ENCODE data around the gene ANKRD18B.
"Not testable (repeated sequence)": the region's sequence is repeated elsewhere in the genome, so short reads cannot be mapped to it uniquely, and the experiment has no call there.

Gene ANKRD18B

GRCh38 chr9:33512535-33512934, 11.5 kb upstream of the ANKRD18B start:
- H3K9me3 ChIP-seq (ENCODE audit: control insufficient read depth, low read length); H3K9ac ChIP-seq (ENCODE audit: low read length); H3K27me3 ChIP-seq (ENCODE audit: control insufficient read depth, insufficient read depth, low read length); H3K36me3 ChIP-seq (ENCODE audit: control insufficient read depth, insufficient read depth, low read length); H3K4me1 ChIP-seq (ENCODE audit: control insufficient read depth, insufficient read depth, low read length); H3K4me3 ChIP-seq (ENCODE audit: low read length): not testable (repeated sequence)

GRCh38 chr9:33515342-33515995, 8.6 kb upstream of the ANKRD18B start:
- not testable (repeated sequence) for H3K4me1 ChIP-seq (ENCODE audit: control insufficient read depth, insufficient read depth, low read length); H3K27me3 ChIP-seq (ENCODE audit: control insufficient read depth, insufficient read depth, low read length); H3K4me3 ChIP-seq (ENCODE audit: low read length); H3K9me3 ChIP-seq (ENCODE audit: control insufficient read depth, low read length); H3K36me3 ChIP-seq (ENCODE audit: control insufficient read depth, insufficient read depth, low read length); H3K9ac ChIP-seq (ENCODE audit: low read length)

- H3K4me1 ChIP-seq (ENCODE audit: control insufficient read depth, insufficient read depth, low read length); H3K9me3 ChIP-seq (ENCODE audit: control insufficient read depth, low read length); H3K9ac ChIP-seq (ENCODE audit: low read length); H3K27me3 ChIP-seq (ENCODE audit: control insufficient read depth, insufficient read depth, low read length); H3K36me3 ChIP-seq (ENCODE audit: control insufficient read depth, insufficient read depth, low read length); H3K4me3 ChIP-seq (ENCODE audit: low read length): not testable (repeated sequence)
Observed at GRCh38 chr9:33516397-33516796, 7.7 kb upstream of the ANKRD18B start.

- no peaks in the 10 kb centered on the region for H3K36me3 ChIP-seq (ENCODE audit: control insufficient read depth, insufficient read depth, low read length)
- no peak overlapping the region for H3K4me3 ChIP-seq (ENCODE audit: low read length)
- H3K27me3 ChIP-seq (ENCODE audit: control insufficient read depth, insufficient read depth, low read length), result no peaks in the 10 kb centered on the region
- no peaks in the 10 kb centered on the region for H3K9me3 ChIP-seq (ENCODE audit: control insufficient read depth, low read length)
- H3K4me1 ChIP-seq (ENCODE audit: control insufficient read depth, insufficient read depth, low read length), result no peaks in the 10 kb centered on the region
- H3K9ac ChIP-seq (ENCODE audit: low read length), result no peak overlapping the region
Observed at GRCh38 chr9:33517373-33517772, 6.7 kb upstream of the ANKRD18B start.

GRCh38 chr9:33517934-33518577, 6.0 kb upstream of the ANKRD18B start:
- H3K4me3 ChIP-seq (ENCODE audit: low read length); H3K4me1 ChIP-seq (ENCODE audit: control insufficient read depth, insufficient read depth, low read length); H3K36me3 ChIP-seq (ENCODE audit: control insufficient read depth, insufficient read depth, low read length); H3K27me3 ChIP-seq (ENCODE audit: control insufficient read depth, insufficient read depth, low read length); H3K9me3 ChIP-seq (ENCODE audit: control insufficient read depth, low read length); H3K9ac ChIP-seq (ENCODE audit: low read length): not testable (repeated sequence)

GRCh38 chr9:33521861-33522260, 2.2 kb upstream of the ANKRD18B start:
- peaks cover 21% of the 10 kb centered on the region for H3K27me3 ChIP-seq (ENCODE audit: control insufficient read depth, insufficient read depth, low read length)
- H3K9me3 ChIP-seq (ENCODE audit: control insufficient read depth, low read length); H3K9ac ChIP-seq (ENCODE audit: low read length); H3K4me3 ChIP-seq (ENCODE audit: low read length); H3K4me1 ChIP-seq (ENCODE audit: control insufficient read depth, insufficient read depth, low read length); H3K36me3 ChIP-seq (ENCODE audit: control insufficient read depth, insufficient read depth, low read length): not testable (repeated sequence)

GRCh38 chr9:33524306-33524947, 376 bp downstream of the ANKRD18B start:
- no peak overlapping the region for H3K9ac ChIP-seq (ENCODE audit: low read length)
- peaks cover 23% of the 10 kb centered on the region for H3K27me3 ChIP-seq (ENCODE audit: control insufficient read depth, insufficient read depth, low read length)

GRCh38 chr9:33528069-33528468, 4.0 kb downstream of the ANKRD18B start:
- H3K27me3 ChIP-seq (ENCODE audit: control insufficient read depth, insufficient read depth, low read length), result peaks cover 23% of the 10 kb centered on the region
- not testable (repeated sequence) for H3K9ac ChIP-seq (ENCODE audit: low read length); H3K4me1 ChIP-seq (ENCODE audit: control insufficient read depth, insufficient read depth, low read length); H3K36me3 ChIP-seq (ENCODE audit: control insufficient read depth, insufficient read depth, low read length); H3K9me3 ChIP-seq (ENCODE audit: control insufficient read depth, low read length); H3K4me3 ChIP-seq (ENCODE audit: low read length)

More at GRCh38 chr9:33524306-33524947, 376 bp downstream of the ANKRD18B start:
- Histone ChIP-seq H3K9me3 (ENCODE audit: control insufficient read depth, low read length) (no peaks in the 10 kb centered on the region), H3K36me3 (ENCODE audit: control insufficient read depth, insufficient read depth, low read length) (no peaks in the 10 kb centered on the region), H3K4me3 (ENCODE audit: low read length) (no peak overlapping the region), H3K4me1 (ENCODE audit: control insufficient read depth, insufficient read depth, low read length) (no peaks in the 10 kb centered on the region)

- not testable (repeated sequence) for H3K9me3 ChIP-seq (ENCODE audit: control insufficient read depth, low read length); H3K36me3 ChIP-seq (ENCODE audit: control insufficient read depth, insufficient read depth, low read length); H3K27me3 ChIP-seq (ENCODE audit: control insufficient read depth, insufficient read depth, low read length); H3K9ac ChIP-seq (ENCODE audit: low read length); H3K4me3 ChIP-seq (ENCODE audit: low read length); H3K4me1 ChIP-seq (ENCODE audit: control insufficient read depth, insufficient read depth, low read length)
Observed at GRCh38 chr9:33533958-33534357, 9.9 kb downstream of the ANKRD18B start.

- Histone ChIP-seq H3K4me1 (ENCODE audit: control insufficient read depth, insufficient read depth, low read length) (no peaks in the 10 kb centered on the region), H3K36me3 (ENCODE audit: control insufficient read depth, insufficient read depth, low read length) (no peaks in the 10 kb centered on the region), H3K4me3 (ENCODE audit: low read length) (no peak overlapping the region), H3K27me3 (ENCODE audit: control insufficient read depth, insufficient read depth, low read length) (no peaks in the 10 kb centered on the region), H3K9ac (ENCODE audit: low read length) (no peak overlapping the region), H3K9me3 (ENCODE audit: control insufficient read depth, low read length) (no peaks in the 10 kb centered on the region)
Observed at GRCh38 chr9:33535541-33535940, 11.5 kb downstream of the ANKRD18B start.

GRCh38 chr9:33543463-33543862, 19.4 kb downstream of the ANKRD18B start:
- not testable (repeated sequence) for H3K9me3 ChIP-seq (ENCODE audit: control insufficient read depth, low read length); H3K4me1 ChIP-seq (ENCODE audit: control insufficient read depth, insufficient read depth, low read length); H3K4me3 ChIP-seq (ENCODE audit: low read length); H3K9ac ChIP-seq (ENCODE audit: low read length); H3K27me3 ChIP-seq (ENCODE audit: control insufficient read depth, insufficient read depth, low read length); H3K36me3 ChIP-seq (ENCODE audit: control insufficient read depth, insufficient read depth, low read length)

GRCh38 chr9:33545715-33546114, 21.7 kb downstream of the ANKRD18B start:
- H3K36me3 ChIP-seq (ENCODE audit: control insufficient read depth, insufficient read depth, low read length); H3K9ac ChIP-seq (ENCODE audit: low read length); H3K27me3 ChIP-seq (ENCODE audit: control insufficient read depth, insufficient read depth, low read length); H3K4me3 ChIP-seq (ENCODE audit: low read length); H3K9me3 ChIP-seq (ENCODE audit: control insufficient read depth, low read length); H3K4me1 ChIP-seq (ENCODE audit: control insufficient read depth, insufficient read depth, low read length): not testable (repeated sequence)
